ENCODE data around the gene GSPT2.
"Not testable (repeated sequence)": the region's sequence is repeated elsewhere in the genome, so short reads cannot be mapped to it uniquely, and the experiment has no call there.

The GSPT2 gene

GRCh38 chrX:51743179-51743957 is at the start of gene GSPT2:
Gene GSPT2 (plus strand): TSS chrX:51743442. CDS start chrX:51743627, 185 bp downstream.
- Histone ChIP-seq H3K4me3 (ENCODE audit: low read length) (peak within 1 kb of the TSS; percentile 97), H3K4me1 (ENCODE audit: control insufficient read depth, insufficient read depth, low read length) (no peaks in the 10 kb centered on the region; the same call in 1 of the 2 replicates), H3K36me3 (ENCODE audit: control insufficient read depth, insufficient read depth, low read length) (no peaks in the 10 kb centered on the region), H3K27me3 (ENCODE audit: control insufficient read depth, insufficient read depth, low read length) (no peaks in the 10 kb centered on the region), H3K9me3 (ENCODE audit: control insufficient read depth, insufficient read depth, low read length) (no peaks in the 10 kb centered on the region), H3K27ac (ENCODE audit: low read length) (peak within 1 kb of the TSS; percentile 37)
- DNase-seq (ENCODE audit: low read depth, low spot score) = no peak
- WGBS (ENCODE audit: insufficient coverage, insufficient read length) = no CpG with 5 or more reads among the region's 63 CpGs

- H3K4me1 ChIP-seq (ENCODE audit: control insufficient read depth, insufficient read depth, low read length) = no peaks in the 10 kb centered on the region
- no peak overlapping the region for H3K27ac ChIP-seq (ENCODE audit: low read length)
- WGBS (ENCODE audit: insufficient coverage, insufficient read length) = no CpG with 5 or more reads among the region's 6 CpGs
- DNase-seq (ENCODE audit: low read depth, low spot score) = no peak
- no peak overlapping the region for H3K4me3 ChIP-seq (ENCODE audit: low read length)
- no peaks in the 10 kb centered on the region for H3K36me3 ChIP-seq (ENCODE audit: control insufficient read depth, insufficient read depth, low read length)
- no peaks in the 10 kb centered on the region for H3K9me3 ChIP-seq (ENCODE audit: control insufficient read depth, insufficient read depth, low read length)
- no peaks in the 10 kb centered on the region for H3K27me3 ChIP-seq (ENCODE audit: control insufficient read depth, insufficient read depth, low read length)
Measured at GRCh38 chrX:51694254-51694653, 49.0 kb upstream of the GSPT2 start.

GRCh38 chrX:51697397-51697796 is 45.8 kb upstream of the GSPT2 start:
- H3K4me1 ChIP-seq (ENCODE audit: control insufficient read depth, insufficient read depth, low read length) = no peaks in the 10 kb centered on the region
- no peaks in the 10 kb centered on the region for H3K9me3 ChIP-seq (ENCODE audit: control insufficient read depth, insufficient read depth, low read length)
- no peak overlapping the region for H3K4me3 ChIP-seq (ENCODE audit: low read length)
- H3K27me3 ChIP-seq (ENCODE audit: control insufficient read depth, insufficient read depth, low read length) = no peaks in the 10 kb centered on the region
- H3K27ac ChIP-seq (ENCODE audit: low read length) = no peak overlapping the region
- no peaks in the 10 kb centered on the region for H3K36me3 ChIP-seq (ENCODE audit: control insufficient read depth, insufficient read depth, low read length)
- no peak for DNase-seq (ENCODE audit: low read depth, low spot score)
- no CpG with 5 or more reads among the region's 8 CpGs for WGBS (ENCODE audit: insufficient coverage, insufficient read length)

- no CpG with 5 or more reads among the region's 87 CpGs for whole genome bisulfite sequencing (ENCODE audit: insufficient coverage, insufficient read length)
- not testable (repeated sequence) for H3K36me3 ChIP-seq (ENCODE audit: control insufficient read depth, insufficient read depth, low read length)
Measured at GRCh38 chrX:51710277-51711164, 32.7 kb upstream of the GSPT2 start, which contains the start of gene CENPVL1. Gene CENPVL1 (plus strand): TSS chrX:51710512. CDS start chrX:51710512, 0 bp downstream.

GRCh38 chrX:51712943-51713647 is 30.1 kb upstream of the GSPT2 start:
- not testable (repeated sequence) for H3K27me3 ChIP-seq (ENCODE audit: control insufficient read depth, insufficient read depth, low read length); H3K36me3 ChIP-seq (ENCODE audit: control insufficient read depth, insufficient read depth, low read length); H3K4me1 ChIP-seq (ENCODE audit: control insufficient read depth, insufficient read depth, low read length); H3K4me3 ChIP-seq (ENCODE audit: low read length); H3K9me3 ChIP-seq (ENCODE audit: control insufficient read depth, insufficient read depth, low read length); H3K27ac ChIP-seq (ENCODE audit: low read length); DNase-seq (ENCODE audit: low read depth, low spot score)
- WGBS (ENCODE audit: insufficient coverage, insufficient read length) = no CpG with 5 or more reads among the region's 18 CpGs

More at GRCh38 chrX:51710277-51711164, 32.7 kb upstream of the GSPT2 start, which contains the start of gene CENPVL1:
- not testable (repeated sequence) for DNase-seq (ENCODE audit: low read depth, low spot score); H3K4me1 ChIP-seq (ENCODE audit: control insufficient read depth, insufficient read depth, low read length); H3K27ac ChIP-seq (ENCODE audit: low read length); H3K9me3 ChIP-seq (ENCODE audit: control insufficient read depth, insufficient read depth, low read length); H3K27me3 ChIP-seq (ENCODE audit: control insufficient read depth, insufficient read depth, low read length); H3K4me3 ChIP-seq (ENCODE audit: low read length)

- DNase-seq (ENCODE audit: low read depth, low spot score) = no peak
- H3K9me3 ChIP-seq (ENCODE audit: control insufficient read depth, insufficient read depth, low read length) = no peaks in the 10 kb centered on the region
- H3K27ac ChIP-seq (ENCODE audit: low read length) = no peak overlapping the region
- no peak overlapping the region for H3K4me3 ChIP-seq (ENCODE audit: low read length)
- no peaks in the 10 kb centered on the region for H3K27me3 ChIP-seq (ENCODE audit: control insufficient read depth, insufficient read depth, low read length)
- no peaks in the 10 kb centered on the region for H3K36me3 ChIP-seq (ENCODE audit: control insufficient read depth, insufficient read depth, low read length)
- H3K4me1 ChIP-seq (ENCODE audit: control insufficient read depth, insufficient read depth, low read length) = peaks cover 1% of the 10 kb centered on the region
Measured at GRCh38 chrX:51728202-51728601, 15.0 kb upstream of the GSPT2 start.

- WGBS (ENCODE audit: insufficient coverage, insufficient read length) = no CpG with 5 or more reads among the region's 2 CpGs
- Histone ChIP-seq H3K27me3 (ENCODE audit: control insufficient read depth, insufficient read depth, low read length) (no peaks in the 10 kb centered on the region), H3K9me3 (ENCODE audit: control insufficient read depth, insufficient read depth, low read length) (no peaks in the 10 kb centered on the region), H3K4me3 (ENCODE audit: low read length) (no peak overlapping the region), H3K27ac (ENCODE audit: low read length) (no peak overlapping the region), H3K4me1 (ENCODE audit: control insufficient read depth, insufficient read depth, low read length) (peaks cover 1% of the 10 kb centered on the region), H3K36me3 (ENCODE audit: control insufficient read depth, insufficient read depth, low read length) (no peaks in the 10 kb centered on the region)
- DNase-seq (ENCODE audit: low read depth, low spot score) = no peak
Measured at GRCh38 chrX:51737091-51737490, 6.2 kb upstream of the GSPT2 start.

- no peak overlapping the region for H3K4me3 ChIP-seq (ENCODE audit: low read length)
- H3K4me1 ChIP-seq (ENCODE audit: control insufficient read depth, insufficient read depth, low read length) = no peaks in the 10 kb centered on the region; the same call in 1 of the 2 replicates
- DNase-seq (ENCODE audit: low read depth, low spot score) = no peak
- no peaks in the 10 kb centered on the region for H3K9me3 ChIP-seq (ENCODE audit: control insufficient read depth, insufficient read depth, low read length)
- no CpG with 5 or more reads among the region's 3 CpGs for WGBS (ENCODE audit: insufficient coverage, insufficient read length)
- H3K27me3 ChIP-seq (ENCODE audit: control insufficient read depth, insufficient read depth, low read length) = no peaks in the 10 kb centered on the region
- peak overlapping the region; percentile 37 for H3K27ac ChIP-seq (ENCODE audit: low read length)
- no peaks in the 10 kb centered on the region for H3K36me3 ChIP-seq (ENCODE audit: control insufficient read depth, insufficient read depth, low read length)
Measured at GRCh38 chrX:51742586-51742985, 656 bp upstream of the GSPT2 start.

GRCh38 chrX:51747671-51748070 is 4.4 kb downstream of the GSPT2 start:
- Histone ChIP-seq H3K4me1 (ENCODE audit: control insufficient read depth, insufficient read depth, low read length) (no peaks in the 10 kb centered on the region; the same call in 1 of the 2 replicates), H3K9me3 (ENCODE audit: control insufficient read depth, insufficient read depth, low read length) (no peaks in the 10 kb centered on the region)

More at GRCh38 chrX:51747671-51748070, 4.4 kb downstream of the GSPT2 start:
- no peak for DNase-seq (ENCODE audit: low read depth, low spot score)
- Histone ChIP-seq H3K27me3 (ENCODE audit: control insufficient read depth, insufficient read depth, low read length) (no peaks in the 10 kb centered on the region), H3K36me3 (ENCODE audit: control insufficient read depth, insufficient read depth, low read length) (no peaks in the 10 kb centered on the region), H3K4me3 (ENCODE audit: low read length) (no peak overlapping the region), H3K27ac (ENCODE audit: low read length) (no peak overlapping the region)

All from iPS DF 6.9 (cell line).